HG03520 (cell line): ENCODE results near the gene VRK1.
"Not testable (repeated sequence)": the region's sequence is repeated elsewhere in the genome, so short reads cannot be mapped to it uniquely, and the experiment has no call there.

Experiments used
- ATAC-seq: cut with Tn5 transposase; IDR thresholded peaks from one replicate; pipeline ENCODE4 v1.9.1; 2021; ENCODE audit warnings: mild to moderate bottlenecking, moderate library complexity; ENCODE audit not compliant: unreplicated experiment

The VRK1 gene

GRCh38 chr14:96796851-96797581, at the start of gene VRK1:
Gene VRK1 (plus strand): TSS chr14:96797382. CDS start chr14:96833472, 36,090 bp downstream.
- ATAC-seq, result peak; percentile 97

GRCh38 chr14:96747608-96748007, 49.6 kb upstream of the VRK1 start:
- no peak for ATAC-seq

- no peak for ATAC-seq
Measured at GRCh38 chr14:96748362-96748761, 48.8 kb upstream of the VRK1 start.

GRCh38 chr14:96751505-96751904, 45.7 kb upstream of the VRK1 start:
- no peak for ATAC-seq

- ATAC-seq, result no peak
Measured at GRCh38 chr14:96752125-96752524, 45.1 kb upstream of the VRK1 start.

- ATAC-seq, result no peak
Measured at GRCh38 chr14:96752594-96752993, 44.6 kb upstream of the VRK1 start.

- ATAC-seq, result no peak
Measured at GRCh38 chr14:96754162-96754844, 42.9 kb upstream of the VRK1 start.

GRCh38 chr14:96754845-96755184, 42.4 kb upstream of the VRK1 start:
- ATAC-seq, result no peak

- ATAC-seq, result no peak
Measured at GRCh38 chr14:96756745-96757144, 40.4 kb upstream of the VRK1 start.

- ATAC-seq, result no peak
Measured at GRCh38 chr14:96757456-96757855, 39.7 kb upstream of the VRK1 start.

GRCh38 chr14:96761066-96761465, 36.1 kb upstream of the VRK1 start:
- ATAC-seq, result no peak

GRCh38 chr14:96762650-96763049, 34.5 kb upstream of the VRK1 start:
- ATAC-seq, result peak; percentile 100

GRCh38 chr14:96764012-96764411, 33.2 kb upstream of the VRK1 start:
- ATAC-seq, result no peak

GRCh38 chr14:96765205-96765604, 32.0 kb upstream of the VRK1 start:
- not testable (repeated sequence) for ATAC-seq

GRCh38 chr14:96772929-96773328, 24.3 kb upstream of the VRK1 start:
- no peak for ATAC-seq

GRCh38 chr14:96776791-96777190, 20.4 kb upstream of the VRK1 start:
- ATAC-seq, result no peak

- ATAC-seq, result no peak
Measured at GRCh38 chr14:96780500-96780899, 16.7 kb upstream of the VRK1 start.

- no peak for ATAC-seq
Measured at GRCh38 chr14:96781371-96781770, 15.8 kb upstream of the VRK1 start.

GRCh38 chr14:96782436-96782835, 14.7 kb upstream of the VRK1 start:
- ATAC-seq, result no peak

- no peak for ATAC-seq
Measured at GRCh38 chr14:96783043-96783914, 13.9 kb upstream of the VRK1 start.

GRCh38 chr14:96783915-96784224, 13.3 kb upstream of the VRK1 start:
- ATAC-seq, result no peak

GRCh38 chr14:96790186-96790585, 7.0 kb upstream of the VRK1 start:
- ATAC-seq, result no peak
